ENCODE data around the gene KCNQ2. TPM values are rescaled to one million over a fixed set of nuclear protein-coding genes. Genes with fewer than 3 reads are reported as not detected.

The KCNQ2 gene
- total and polyA plus RNA-seq, 7 donors: 0.01 to 2.8 (median 0.15) TPM; not detected in 1

DNA sequence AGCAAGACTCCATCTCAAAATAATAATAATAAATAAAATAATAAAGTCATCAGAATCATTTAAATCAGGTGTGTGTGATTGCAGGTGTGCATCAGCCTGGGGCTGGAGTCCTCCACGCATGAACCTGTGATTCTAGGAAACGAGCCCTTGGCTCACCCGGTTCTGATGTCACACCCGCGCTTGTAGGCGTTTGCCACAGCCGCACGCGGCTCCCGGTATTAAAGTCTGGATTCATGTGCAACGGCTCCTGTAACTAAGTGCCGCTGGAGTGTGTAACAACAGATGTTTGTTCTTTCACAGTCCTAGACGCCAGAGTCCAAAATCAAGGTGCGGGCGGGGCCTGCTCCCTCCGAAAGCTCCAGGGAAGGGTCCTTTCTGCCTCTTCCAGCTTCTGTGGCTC is 45.2 kb downstream of the KCNQ2 start:
- no peaks in the 10 kb centered on the region for H3K9me3 ChIP-seq
- no peaks in the 10 kb centered on the region for H3K4me1 ChIP-seq
- DNase-seq (no peak), ATAC-seq (no peak)
- H3K36me3 ChIP-seq (ENCODE audit: insufficient read depth in 1 of 2, low read depth in 1 of 2): no peaks in the 10 kb centered on the region
- WGBS, 3 donors: 73 to 79% (median 78%) methylated on average over 16 of the region's 16 CpGs
- intact Hi-C loops (cut with DNase I): no loop called here
- TF ChIP-seq, protein P1, sequence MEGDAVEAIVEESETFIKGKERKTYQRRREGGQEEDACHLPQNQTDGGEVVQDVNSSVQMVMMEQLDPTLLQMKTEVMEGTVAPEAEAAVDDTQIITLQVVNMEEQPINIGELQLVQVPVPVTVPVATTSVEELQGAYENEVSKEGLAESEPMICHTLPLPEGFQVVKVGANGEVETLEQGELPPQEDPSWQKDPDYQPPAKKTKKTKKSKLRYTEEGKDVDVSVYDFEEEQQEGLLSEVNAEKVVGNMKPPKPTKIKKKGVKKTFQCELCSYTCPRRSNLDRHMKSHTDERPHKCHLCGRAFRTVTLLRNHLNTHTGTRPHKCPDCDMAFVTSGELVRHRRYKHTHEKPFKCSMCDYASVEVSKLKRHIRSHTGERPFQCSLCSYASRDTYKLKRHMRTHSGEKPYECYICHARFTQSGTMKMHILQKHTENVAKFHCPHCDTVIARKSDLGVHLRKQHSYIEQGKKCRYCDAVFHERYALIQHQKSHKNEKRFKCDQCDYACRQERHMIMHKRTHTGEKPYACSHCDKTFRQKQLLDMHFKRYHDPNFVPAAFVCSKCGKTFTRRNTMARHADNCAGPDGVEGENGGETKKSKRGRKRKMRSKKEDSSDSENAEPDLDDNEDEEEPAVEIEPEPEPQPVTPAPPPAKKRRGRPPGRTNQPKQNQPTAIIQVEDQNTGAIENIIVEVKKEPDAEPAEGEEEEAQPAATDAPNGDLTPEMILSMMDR (IDR thresholded peaks at IDR 0.05): no peak
- no peak overlapping the region for H3K4me3 ChIP-seq
- peaks cover 0 to 42% (median 6%) of the 10 kb centered on the region in 3 donors for H3K27me3 ChIP-seq (ENCODE audit: insufficient read depth in 3 of 3, low read length in 2 of 3)
- no peak overlapping the region for H3K27ac ChIP-seq

GRCh38 chr20:63425846-63426485 is 46.5 kb downstream of the KCNQ2 start:
- Histone ChIP-seq H3K4me1 (no peaks in the 10 kb centered on the region), H3K4me3 (no peak overlapping the region), H3K27ac (no peak overlapping the region), H3K9me3 (no peaks in the 10 kb centered on the region), H3K36me3 (ENCODE audit: insufficient read depth in 1 of 2, low read depth in 1 of 2) (no peaks in the 10 kb centered on the region), H3K27me3 (ENCODE audit: insufficient read depth in 3 of 3, low read length in 2 of 3) (peaks cover 0 to 54% (median 11%) of the 10 kb centered on the region in 3 donors)
- DNase-seq (no peak), ATAC-seq (no peak)
- 78 to 82% (median 79%) methylated on average over 23 to 27 of the region's 27 CpGs for WGBS, 3 donors
- TF ChIP-seq, protein P1 (IDR thresholded peaks at IDR 0.05): no peak
- intact Hi-C loops (cut with DNase I): no loop called here

GRCh38 chr20:63424613-63425012 is 47.8 kb downstream of the KCNQ2 start:
- H3K27me3 ChIP-seq (ENCODE audit: insufficient read depth in 3 of 3, low read length in 2 of 3): peaks cover 0 to 59% (median 14%) of the 10 kb centered on the region in 3 donors
- H3K27ac ChIP-seq: no peak overlapping the region
- ATAC-seq: no peak

GRCh38 chr20:63423751-63424150 is 48.7 kb downstream of the KCNQ2 start:
- intact Hi-C loops (cut with DNase I): no loop called here
- WGBS, 3 donors: 38 to 50% (median 42%) methylated on average over 21 of the region's 21 CpGs
- no peak for ATAC-seq
- Histone ChIP-seq H3K4me1 (no peaks in the 10 kb centered on the region), H3K9me3 (no peaks in the 10 kb centered on the region), H3K4me3 (no peak overlapping the region), H3K27ac (no peak overlapping the region), H3K27me3 (ENCODE audit: insufficient read depth in 3 of 3, low read length in 2 of 3) (peaks cover 0 to 66% (median 18%) of the 10 kb centered on the region in 3 donors), H3K36me3 (ENCODE audit: insufficient read depth in 1 of 2, low read depth in 1 of 2) (no peaks in the 10 kb centered on the region)
- DNase-seq: no peak
- TF ChIP-seq, protein P1 (IDR thresholded peaks at IDR 0.05): no peak

More at GRCh38 chr20:63424613-63425012, 47.8 kb downstream of the KCNQ2 start:
- no peaks in the 10 kb centered on the region for H3K36me3 ChIP-seq (ENCODE audit: insufficient read depth in 1 of 2, low read depth in 1 of 2)
- 78 to 86% (median 80%) methylated on average over 25 of the region's 25 CpGs for WGBS, 3 donors
- H3K4me3 ChIP-seq: no peak overlapping the region
- no peaks in the 10 kb centered on the region for H3K9me3 ChIP-seq
- intact Hi-C loops (cut with DNase I): no loop called here
- DNase-seq: no peak
- H3K4me1 ChIP-seq: no peaks in the 10 kb centered on the region
- TF ChIP-seq, protein P1 (IDR thresholded peaks at IDR 0.05): no peak

DNA sequence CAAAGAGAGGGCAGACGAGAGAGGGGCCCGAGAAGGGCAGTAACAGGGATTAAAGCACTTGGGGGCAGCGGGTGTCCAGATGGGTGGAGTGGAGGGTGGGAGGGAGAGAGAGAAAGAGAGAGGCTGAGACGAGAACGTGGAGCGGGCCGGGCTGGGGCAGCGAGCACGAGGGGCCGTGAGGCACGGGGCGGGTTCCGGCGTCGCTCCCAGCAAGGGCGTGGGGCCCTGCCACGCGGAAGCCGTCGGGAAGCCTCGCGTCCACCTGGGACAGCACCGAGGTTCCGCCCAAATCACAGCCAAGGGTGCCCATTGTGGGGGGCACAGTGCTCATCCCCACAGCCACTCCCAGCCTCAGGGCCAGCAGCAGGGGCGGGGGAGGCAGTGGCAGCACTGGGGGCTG is 49.8 kb downstream of the KCNQ2 start:
- Histone ChIP-seq H3K9me3 (no peaks in the 10 kb centered on the region), H3K4me3 (no peak overlapping the region), H3K4me1 (no peaks in the 10 kb centered on the region), H3K27ac (no peak overlapping the region), H3K36me3 (ENCODE audit: insufficient read depth in 1 of 2, low read depth in 1 of 2) (no peaks in the 10 kb centered on the region), H3K27me3 (ENCODE audit: insufficient read depth in 3 of 3, low read length in 2 of 3) (peaks cover 0 to 73% (median 23%) of the 10 kb centered on the region in 3 donors)
- intact Hi-C loops (cut with DNase I): no loop called here
- ATAC-seq (no peak), DNase-seq (no peak)
- WGBS, 3 donors: 69 to 74% (median 70%) methylated on average over 19 to 25 of the region's 25 CpGs
- TF ChIP-seq, protein P1 (IDR thresholded peaks at IDR 0.05): no peak
